H1 (cell line): ENCODE measurements around the gene C18orf63. TPM values are rescaled to one million over a fixed set of nuclear protein-coding genes. Genes with fewer than 3 reads are reported as not detected.

Experiments used
- CTCF ChIA-PET: fragments of 300-600 bp; sonication (Branson Sonifier 250); formaldehyde crosslinking; loops from one replicate; lab custom pipeline; 2021; ENCODE audit not compliant: partially characterized antibody; lab: Charles Lee
- POLR2A ChIA-PET: fragments of 300-600 bp; sonication (Branson Sonifier 250); formaldehyde crosslinking; loops from one replicate; lab custom pipeline; 2021; ENCODE audit warnings: inconsistent platforms; ENCODE audit not compliant: partially characterized antibody; lab: Charles Lee
- DNase-seq, 2 experiments: peaks; one replicate each; pipeline versions ENCODE4 v3.0.0 to v3.0.0-alpha.2; 2010 to 2022; ENCODE audit warnings: low spot score in 2 of 2, low read depth in 1 of 2, mixed read lengths in 1 of 2
- FAIRE-seq: peaks from 2 replicates; lab custom pipeline; 2011; peaks lifted over from hg19 to GRCh38; lab: Jason Lieb, UNC
- H2AFZ ChIP-seq: 2 replicates; pipeline ENCODE4 v1.8.1; 2012; ENCODE audit warnings: low read length, inconsistent platforms
- H2AK5ac ChIP-seq: 2 replicates; pipeline ENCODE4 v1.6.1; 2013; ENCODE audit warnings: low read depth, low read length
- H2BK120ac ChIP-seq: replicated peaks from 2 replicates; pipeline ENCODE3; 2013; ENCODE audit warnings: low read depth, low read length, inconsistent platforms
- H2BK12ac ChIP-seq: 2 replicates; pipeline ENCODE4 v1.6.1; 2013; ENCODE audit warnings: low read depth, low read length
- H2BK15ac ChIP-seq: 2 replicates; pipeline ENCODE4 v1.6.1; 2013; ENCODE audit warnings: low read length
- H2BK20ac ChIP-seq: 2 replicates; pipeline ENCODE4 v1.6.1; 2013; ENCODE audit warnings: low read length
- H2BK5ac ChIP-seq: 2 replicates; pipeline ENCODE4 v1.6.1; 2013; ENCODE audit warnings: low read depth, low read length
- H3K14ac ChIP-seq: 2 replicates; pipeline ENCODE4 v1.6.1; 2013; ENCODE audit warnings: inconsistent platforms; ENCODE audit not compliant: insufficient read length
- H3K18ac ChIP-seq: 2 replicates; pipeline ENCODE4 v1.6.1; 2013; ENCODE audit warnings: low read length; ENCODE audit errors: extremely low read depth
- H3K23ac ChIP-seq: 2 replicates; pipeline ENCODE4 v1.6.1; 2013; ENCODE audit warnings: inconsistent platforms; ENCODE audit not compliant: insufficient read length
- H3K23me2 ChIP-seq: 2 replicates; pipeline ENCODE4 v1.6.1; 2013; ENCODE audit warnings: low read depth, low read length
- H3K27ac ChIP-seq: 2 replicates; pipeline ENCODE4 v1.6.1; 2011; ENCODE audit warnings: low read depth, low read length, inconsistent platforms
- H3K27me3 ChIP-seq, 4 experiments: replicated peaks in 1 of 4; 1 replicate in 1 of 4; 2 replicates in 3 of 4; pipeline versions ENCODE4 v1.6.1 to v1.8.1; 2011 to 2013; ENCODE audit warnings: low read length in 3 of 4, mild to moderate bottlenecking in 3 of 4, inconsistent platforms in 2 of 4, mixed read lengths in 2 of 4, moderate library complexity in 1 of 4; ENCODE audit not compliant: control insufficient read depth in 3 of 4, insufficient read depth in 3 of 4; ENCODE audit errors: extremely low read depth in 1 of 4
- H3K36me3 ChIP-seq, 4 experiments: 2 replicates each; pipeline versions ENCODE4 v1.6.1 to v1.8.1; 2011 to 2013; ENCODE audit warnings: mild to moderate bottlenecking in 4 of 4, low read length in 3 of 4, moderate library complexity in 2 of 4, control low read depth in 1 of 4, inconsistent platforms in 1 of 4; ENCODE audit not compliant: insufficient read depth in 4 of 4, control insufficient read depth in 2 of 4
- H3K4ac ChIP-seq: replicated peaks from 2 replicates; pipeline ENCODE3; 2013; ENCODE audit warnings: low read length, low read depth, mixed read lengths, inconsistent platforms; ENCODE audit not compliant: insufficient read length
- H3K4me1 ChIP-seq, 4 experiments: replicated peaks in 1 of 4; 1 replicate in 1 of 4; 2 replicates in 3 of 4; pipeline versions ENCODE4 v1.6.1 to v1.8.1; 2011 to 2013; ENCODE audit warnings: low read length in 3 of 4, inconsistent platforms in 2 of 4, mixed read lengths in 1 of 4; ENCODE audit not compliant: insufficient read depth in 4 of 4, control insufficient read depth in 3 of 4
- H3K4me2 ChIP-seq, 2 experiments: 2 replicates each; pipeline versions ENCODE4 v1.6.1 to v1.8.1; 2011 to 2013; ENCODE audit warnings: low read depth in 2 of 2, low read length in 2 of 2, control low read depth in 1 of 2, inconsistent platforms in 1 of 2, mild to moderate bottlenecking in 1 of 2; ENCODE audit not compliant: insufficient read depth in 1 of 2
- H3K4me3 ChIP-seq, 4 experiments: fragments of 200-600, 300-600 bp in 1 of 4; sonication (generic), shearing (Covaris generic), sonication (Bioruptor Twin) in 1 of 4; 2 replicates each; pipeline versions ENCODE4 v1.5.1 to v1.8.1; 2011 to 2016; ENCODE audit warnings: low read length in 4 of 4, low read depth in 3 of 4, control low read depth in 2 of 4, inconsistent platforms in 2 of 4, mild to moderate bottlenecking in 2 of 4, mixed read lengths in 1 of 4, moderate library complexity in 1 of 4; ENCODE audit not compliant: insufficient read depth in 2 of 4; ENCODE audit errors: extremely low read depth in 1 of 4
- H3K56ac ChIP-seq: replicated peaks from 2 replicates; pipeline ENCODE3; 2013; ENCODE audit warnings: low read depth, mild to moderate bottlenecking, mixed read lengths, low read length, inconsistent platforms; ENCODE audit not compliant: insufficient read length
- H3K79me1 ChIP-seq: 2 replicates; pipeline ENCODE4 v1.6.1; 2013; ENCODE audit warnings: low read depth, low read length, control low read depth
- H3K79me2 ChIP-seq, 2 experiments: 2 replicates each; pipeline versions ENCODE4 v1.6.1 to v1.8.1; 2012 to 2013; ENCODE audit warnings: low read length in 2 of 2, mild to moderate bottlenecking in 2 of 2, inconsistent platforms in 1 of 2; ENCODE audit not compliant: insufficient read depth in 2 of 2, control insufficient read depth in 1 of 2
- H3K9ac ChIP-seq, 4 experiments: replicated peaks in 1 of 4; 1 replicate in 1 of 4; 2 replicates in 3 of 4; pipeline versions ENCODE4 v1.6.1 to v1.8.1; 2011 to 2013; ENCODE audit warnings: low read depth in 3 of 4, low read length in 3 of 4, control low read depth in 2 of 4, mild to moderate bottlenecking in 2 of 4, moderate library complexity in 2 of 4, inconsistent platforms in 1 of 4; ENCODE audit errors: extremely low read depth in 1 of 4
- H3K9me3 ChIP-seq, 2 experiments: 2 replicates each; pipeline versions ENCODE4 v1.6.1 to v1.8.1; 2012 to 2013; ENCODE audit warnings: mild to moderate bottlenecking in 2 of 2, moderate library complexity in 2 of 2, control low read depth in 1 of 2, inconsistent platforms in 1 of 2, low read depth in 1 of 2, low read length in 1 of 2, mixed read lengths in 1 of 2; ENCODE audit not compliant: insufficient read depth in 2 of 2
- H4K20me1 ChIP-seq, 2 experiments: replicated peaks in 1 of 2; 2 replicates each; pipeline versions ENCODE3 to v1.8.1; 2011 to 2013; ENCODE audit warnings: inconsistent platforms in 2 of 2, low read length in 2 of 2, mild to moderate bottlenecking in 1 of 2; ENCODE audit not compliant: insufficient read depth in 2 of 2, control insufficient read depth in 1 of 2
- H4K5ac ChIP-seq: 2 replicates; pipeline ENCODE4 v1.6.1; 2013; ENCODE audit warnings: low read length, low read depth, mixed read lengths, inconsistent platforms; ENCODE audit not compliant: insufficient read length
- H4K8ac ChIP-seq: 2 replicates; pipeline ENCODE4 v1.8.0; 2013; ENCODE audit warnings: mild to moderate bottlenecking, moderate library complexity, low read length, inconsistent platforms; ENCODE audit not compliant: insufficient read depth; ENCODE audit errors: extremely low read depth
- H4K91ac ChIP-seq: replicated peaks from 2 replicates; pipeline ENCODE3; 2013; ENCODE audit warnings: low read length, mixed read lengths, inconsistent platforms; ENCODE audit not compliant: insufficient read length
- POLR2AphosphoS5 ChIP-seq: IDR thresholded peaks from 2 replicates; pipeline ENCODE4 v1.6.1; 2011; ENCODE audit warnings: low read depth, low read length
- USF2 ChIP-seq: IDR thresholded peaks from 2 replicates; pipeline ENCODE4 v1.6.1; 2011; ENCODE audit warnings: low read length, improper control_type of control experiment
- WGBS, 2 experiments: shearing (Covaris generic) in 1 of 2; methylation state at CpG; one replicate each; pipeline versions ENCODE4 v1.1.6 to v1.1.7; 2013 to 2015; ENCODE audit warnings: low lambda C conversion rate in 2 of 2, mixed read lengths in 2 of 2, inconsistent platforms in 1 of 2, low coverage in 1 of 2, missing lambda C conversion rate in 1 of 2; ENCODE audit not compliant: insufficient replicate concordance in 2 of 2, insufficient coverage in 1 of 2, insufficient read length in 1 of 2; ENCODE audit errors: extremely low coverage in 1 of 2, missing lambda C conversion rate in 1 of 2; 5-methylcytosine and 5-hydroxymethylcytosine counted together
- polyA plus RNA-seq, 7 experiments: library from polyadenylated mRNA; depleted of rRNA in 3 of 7; stranded (reverse) in 5 of 7; unstranded in 2 of 7; fragments of >200 nt in 5 of 7; fragments of 200-250 nt in 2 of 7; gene quantifications; 1 replicate in 5 of 7; 2 replicates in 1 of 7; 4 replicates in 1 of 7; pipeline versions ENCODE4 v1.2.1 to v1.2.3, GENCODE V29; 2011 to 2013; ENCODE audit warnings: missing spikeins in 2 of 7, mixed read lengths in 2 of 7
- total RNA-seq: library from RNA; stranded (reverse); fragmentation: NEBNext Ultra II Directional; extraction: Animal tissue kit (Norgen Biotek cat#: 25700); gene quantifications from 2 replicates; pipeline ENCODE4 v1.2.1, GENCODE V29; 2021

C18orf63 gene
- total and polyA plus RNA-seq, 2 of the 8 experiments (the other 6 are each of a cell fraction or from before 2014, with no cell fraction given) = not detected

GRCh38 chr18:74337912-74338309, 22.3 kb downstream of the C18orf63 start:
- Histone ChIP-seq H3K4me1 (no peaks in the 10 kb centered on the region), H2BK20ac (no peak overlapping the region), H3K27me3 (no peaks in the 10 kb centered on the region), H3K23ac (no peak overlapping the region), H4K91ac (no peak overlapping the region), H3K79me2 (no peaks in the 10 kb centered on the region), H3K9me3 (no peaks in the 10 kb centered on the region), H3K18ac (no peak overlapping the region), H4K5ac (no peak overlapping the region), H3K79me1 (no peaks in the 10 kb centered on the region), H3K4me2 (no peak overlapping the region), H4K8ac (no peak overlapping the region), H2BK5ac (no peak overlapping the region), H3K56ac (no peak overlapping the region), H3K36me3 (no peaks in the 10 kb centered on the region), H2AK5ac (no peak overlapping the region), H4K20me1 (no peaks in the 10 kb centered on the region), H3K9ac (no peak overlapping the region), H3K4ac (no peak overlapping the region), H2BK12ac (no peak overlapping the region), H3K14ac (no peak overlapping the region), H2BK15ac (no peak overlapping the region), H2BK120ac (no peak overlapping the region), H2AFZ (peak overlapping the region; percentile 63; the same call in 1 of the 2 replicates), H3K4me3 (no peak overlapping the region), H3K23me2 (no peaks in the 10 kb centered on the region), H3K27ac (no peak overlapping the region)
- ChIA-PET POLR2A (no interaction called here), CTCF (interaction anchor here (1.2 to 3.0 kb wide), 5 partner anchors 140 to 156 kb away, joined by 3 to 19 read pairs (median 4); no protein-coding TSS in a partner anchor)
- DNase-seq (no peak), FAIRE-seq (no peak)
- TF ChIP-seq USF2 (no peak), POLR2AphosphoS5 (no peak)
- 94% methylated on average over 1 of the region's 1 CpG; no CpG with 5 or more reads in 1 of the 2 experiments for WGBS, 2 experiments
